ENCODE data around the gene C14orf93.
"Not testable (repeated sequence)": the region's sequence is repeated elsewhere in the genome, so short reads cannot be mapped to it uniquely, and the experiment has no call there.

Gene C14orf93

GRCh38 chr14:22977684-22978486 lies 32.1 kb downstream of the C14orf93 start:
- FAIRE-seq (no peak), DNase-seq (ENCODE audit: insufficient read length, low spot score) (no peak)

GRCh38 chr14:22977434-22977683 lies 32.6 kb downstream of the C14orf93 start:
- FAIRE-seq (no peak), DNase-seq (ENCODE audit: insufficient read length, low spot score) (no peak)

GRCh38 chr14:22976620-22977433 lies 33.1 kb downstream of the C14orf93 start:
- FAIRE-seq (no peak), DNase-seq (ENCODE audit: insufficient read length, low spot score) (no peak)

GRCh38 chr14:22974530-22975313 lies 35.2 kb downstream of the C14orf93 start:
- DNase-seq (ENCODE audit: insufficient read length, low spot score) = no peak
- no peak for FAIRE-seq

GRCh38 chr14:22973217-22974032 lies 36.5 kb downstream of the C14orf93 start:
- peak; percentile 63 for FAIRE-seq

GRCh38 chr14:22972313-22972930 lies 37.5 kb downstream of the C14orf93 start:
- FAIRE-seq (no peak), DNase-seq (ENCODE audit: insufficient read length, low spot score) (no peak)

More at GRCh38 chr14:22973217-22974032, 36.5 kb downstream of the C14orf93 start:
- DNase-seq (ENCODE audit: insufficient read length, low spot score) = no peak

GRCh38 chr14:22971152-22971551 lies 38.8 kb downstream of the C14orf93 start:
- DNase-seq (ENCODE audit: insufficient read length, low spot score) (no peak), FAIRE-seq (no peak)

GRCh38 chr14:22966783-22967269 lies 43.1 kb downstream of the C14orf93 start:
- FAIRE-seq (no peak), DNase-seq (ENCODE audit: insufficient read length, low spot score) (no peak)

- FAIRE-seq; DNase-seq (ENCODE audit: insufficient read length, low spot score): not testable (repeated sequence)
Measured at GRCh38 chr14:22965916-22966782, 43.8 kb downstream of the C14orf93 start.

- DNase-seq (ENCODE audit: insufficient read length, low spot score) (no peak), FAIRE-seq (no peak)
Measured at GRCh38 chr14:22962061-22962676, 47.8 kb downstream of the C14orf93 start.

- DNase-seq (ENCODE audit: insufficient read length, low spot score) = no peak
- FAIRE-seq = peak; percentile 11
Measured at GRCh38 chr14:22955702-22956569, 54.0 kb downstream of the C14orf93 start.

GRCh38 chr14:22952418-22952817 lies 57.5 kb downstream of the C14orf93 start:
- DNase-seq (ENCODE audit: insufficient read length, low spot score) (no peak), FAIRE-seq (no peak)

- not testable (repeated sequence) for FAIRE-seq; DNase-seq (ENCODE audit: insufficient read length, low spot score)
Measured at GRCh38 chr14:22951795-22952194, 58.1 kb downstream of the C14orf93 start.

- DNase-seq (ENCODE audit: insufficient read length, low spot score) = no peak
- FAIRE-seq = no peak
Measured at GRCh38 chr14:22945642-22946041, 64.3 kb downstream of the C14orf93 start.

- DNase-seq (ENCODE audit: insufficient read length, low spot score) (no peak), FAIRE-seq (no peak)
Measured at GRCh38 chr14:22939684-22940083, 70.3 kb downstream of the C14orf93 start.

Data from GM19239 (cell line).